Esophagus muscularis mucosa (tissue), 4 donors: ENCODE data around the gene PRSS56. TPM values are rescaled to one million over a fixed set of nuclear protein-coding genes. Genes with fewer than 3 reads are reported as not detected.

Experiments used
- DNase-seq: peaks from one replicate; pipeline ENCODE4 v3.0.0-alpha.2; 2017; ENCODE audit errors: extremely low spot score
- H3K27ac ChIP-seq, 4 donors: fragments of 200-600 bp; sonication (generic); replicated peaks in 1 of 4; 1 replicate in 3 of 4; 2 replicates in 1 of 4; pipeline ENCODE4 v1.5.1; 2016 to 2019; ENCODE audit warnings: mild to moderate bottlenecking in 1 of 4
- H3K27me3 ChIP-seq, 4 donors: fragments of 200-600 bp; sonication (generic); one replicate each; pipeline versions ENCODE4 v1.5.1 to v1.6.0; 2016 to 2019
- H3K36me3 ChIP-seq, 4 donors: fragments of 200-600 bp; sonication (generic); one replicate each; pipeline ENCODE4 v1.5.1; 2016 to 2019
- H3K4me1 ChIP-seq, 4 donors: fragments of 200-600 bp; sonication (generic); one replicate each; pipeline ENCODE4 v1.5.1; 2016 to 2019
- H3K4me3 ChIP-seq, 4 donors: fragments of 200-600 bp; sonication (generic); 1 replicate in 2 of 4; 2 replicates in 2 of 4; pipeline ENCODE4 v1.5.1; 2016 to 2019; ENCODE audit warnings: mild to moderate bottlenecking in 4 of 4, moderate library complexity in 1 of 4
- H3K9me3 ChIP-seq, 4 donors: fragments of 200-600 bp; sonication (generic); 1 replicate in 3 of 4; 2 replicates in 1 of 4; pipeline ENCODE4 v1.5.1; 2016 to 2019
- EP300 ChIP-seq: sonication (generic); formaldehyde crosslinking; IDR thresholded peaks from one replicate; pipeline ENCODE4 v1.6.1; 2017; ENCODE audit warnings: antibody characterized with exemption
- POLR2A ChIP-seq: fragments of 450-650 bp; IDR thresholded peaks from one replicate; pipeline ENCODE4 v1.6.1; 2017; ENCODE audit warnings: antibody characterized with exemption, moderate library complexity, mild to moderate bottlenecking, low read depth
- POLR2AphosphoS5 ChIP-seq, 2 donors: sonication (generic); formaldehyde crosslinking; IDR thresholded peaks; one replicate each; pipeline ENCODE4 v1.6.1; 2017; ENCODE audit warnings: antibody characterized with exemption in 2 of 2
- WGBS: methylation state at CpG from one replicate; pipeline ENCODE4 v1.1.5; 2018; 5-methylcytosine and 5-hydroxymethylcytosine counted together
- intact Hi-C: fragments of 100-400 bp; cut with DNase I; formaldehyde crosslinking; loops from one replicate; pipeline ENCODE4 v1.15.1; 2023
- total RNA-seq, 4 donors: library from RNA; depleted of rRNA; stranded (reverse); fragments of >200 nt; gene quantifications; one replicate each; pipeline versions ENCODE4 v1.1.0 to v1.2.1, GENCODE V29; 2016
- TF ChIP-seq, protein P1 (sequence below), 3 experiments: fragments of 200-600 bp in 2 of 3; fragments of 450-650 bp in 1 of 3; sonication (generic) in 2 of 3; IDR thresholded peaks; one replicate each; pipeline ENCODE4 v1.5.1; 2017 to 2019; ENCODE audit warnings: antibody characterized with exemption in 3 of 3, mild to moderate bottlenecking in 2 of 3, moderate library complexity in 1 of 3

PRSS56 gene
- total RNA-seq, 4 donors from 2014 or later = not detected

DNA sequence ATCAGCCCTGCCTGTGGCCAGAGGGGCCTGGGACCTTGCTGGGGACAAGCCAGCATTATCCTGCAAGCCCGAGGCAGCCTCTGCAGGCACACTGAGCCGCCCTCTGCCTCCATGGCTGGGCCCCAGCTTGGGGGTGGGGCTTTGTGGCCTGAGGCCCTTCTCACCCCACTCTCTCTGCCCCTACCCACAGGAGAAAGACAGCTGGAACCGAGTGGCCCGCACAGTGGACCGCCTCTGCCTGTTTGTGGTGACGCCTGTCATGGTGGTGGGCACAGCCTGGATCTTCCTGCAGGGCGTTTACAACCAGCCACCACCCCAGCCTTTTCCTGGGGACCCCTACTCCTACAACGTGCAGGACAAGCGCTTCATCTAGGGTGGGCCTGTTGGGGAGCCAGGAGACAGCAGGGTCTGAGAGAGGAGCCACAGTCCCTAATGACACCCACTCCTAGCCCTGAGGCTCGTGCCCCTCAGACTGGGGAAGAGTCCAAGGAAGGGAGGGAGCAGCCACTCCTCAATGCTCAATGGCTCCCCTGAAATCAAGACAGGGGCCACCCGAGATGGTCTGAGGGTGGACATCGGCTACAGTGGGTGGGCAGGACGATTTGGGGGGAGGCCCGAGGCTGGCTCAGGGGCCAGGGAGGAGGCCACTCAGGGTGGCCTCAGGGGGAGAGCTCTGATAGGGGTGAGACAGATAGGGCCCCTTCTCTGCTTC lies 14.9 kb downstream of the PRSS56 start:
- DNase-seq = no peak
- TF ChIP-seq POLR2AphosphoS5 (IDR thresholded peaks at IDR 0.05) = no peak
- TF ChIP-seq POLR2A = no peak
- TF ChIP-seq, protein P1, sequence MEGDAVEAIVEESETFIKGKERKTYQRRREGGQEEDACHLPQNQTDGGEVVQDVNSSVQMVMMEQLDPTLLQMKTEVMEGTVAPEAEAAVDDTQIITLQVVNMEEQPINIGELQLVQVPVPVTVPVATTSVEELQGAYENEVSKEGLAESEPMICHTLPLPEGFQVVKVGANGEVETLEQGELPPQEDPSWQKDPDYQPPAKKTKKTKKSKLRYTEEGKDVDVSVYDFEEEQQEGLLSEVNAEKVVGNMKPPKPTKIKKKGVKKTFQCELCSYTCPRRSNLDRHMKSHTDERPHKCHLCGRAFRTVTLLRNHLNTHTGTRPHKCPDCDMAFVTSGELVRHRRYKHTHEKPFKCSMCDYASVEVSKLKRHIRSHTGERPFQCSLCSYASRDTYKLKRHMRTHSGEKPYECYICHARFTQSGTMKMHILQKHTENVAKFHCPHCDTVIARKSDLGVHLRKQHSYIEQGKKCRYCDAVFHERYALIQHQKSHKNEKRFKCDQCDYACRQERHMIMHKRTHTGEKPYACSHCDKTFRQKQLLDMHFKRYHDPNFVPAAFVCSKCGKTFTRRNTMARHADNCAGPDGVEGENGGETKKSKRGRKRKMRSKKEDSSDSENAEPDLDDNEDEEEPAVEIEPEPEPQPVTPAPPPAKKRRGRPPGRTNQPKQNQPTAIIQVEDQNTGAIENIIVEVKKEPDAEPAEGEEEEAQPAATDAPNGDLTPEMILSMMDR (IDR thresholded peaks at IDR 0.05) = no peak
- no peak for TF ChIP-seq EP300
- H3K9me3 ChIP-seq = peaks cover 0 to 8% (median 7%) of the 10 kb centered on the region in 4 donors
- intact Hi-C loops = no loop called here
- H3K36me3 ChIP-seq = no peaks in the 10 kb centered on the region
- H3K27me3 ChIP-seq = peaks cover 0 to 73% (median 8%) of the 10 kb centered on the region in 4 donors
- H3K27ac ChIP-seq = no peak overlapping the region
- H3K4me3 ChIP-seq = no peak overlapping the region
- WGBS = 86% methylated on average over 8 of the region's 14 CpGs
- H3K4me1 ChIP-seq = no peaks in the 10 kb centered on the region

DNA sequence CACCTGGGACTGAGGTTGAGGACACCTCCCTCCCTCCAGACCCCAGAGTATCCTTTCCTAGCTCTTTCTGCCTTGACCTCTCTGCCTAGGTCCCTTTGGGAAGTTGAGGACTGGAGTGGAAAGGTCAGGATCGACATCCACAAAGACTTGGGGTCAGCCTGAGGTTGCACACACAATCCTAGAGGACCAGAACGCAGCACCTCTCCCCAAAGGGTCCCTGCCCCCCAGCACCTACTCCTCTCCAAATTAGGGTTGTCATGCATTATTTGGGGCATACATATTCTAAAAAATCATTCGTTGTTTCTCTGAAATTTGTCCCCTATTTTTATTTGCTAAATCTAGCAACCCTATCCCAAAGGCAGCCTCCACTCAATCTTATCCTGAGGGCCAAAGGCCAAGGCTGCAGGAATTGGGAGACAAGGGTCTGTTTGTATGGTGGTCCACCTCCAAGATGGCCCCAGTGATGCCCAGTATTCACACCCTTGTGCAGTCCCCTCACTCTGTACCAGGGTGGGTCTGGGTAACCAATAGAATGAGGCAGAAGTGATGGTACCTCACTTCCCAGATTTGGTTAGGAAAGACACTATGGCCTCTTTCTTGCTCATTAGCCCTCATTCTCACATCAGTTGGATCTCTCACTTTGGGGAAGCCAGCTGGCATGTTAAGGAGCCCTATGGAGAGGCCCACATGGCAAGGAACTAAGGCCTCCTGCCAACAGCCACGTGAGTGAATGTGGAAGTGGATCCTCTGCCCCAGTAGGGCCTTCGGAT lies 15.8 kb downstream of the PRSS56 start:
- Histone ChIP-seq H3K4me3 (no peak overlapping the region), H3K27ac (no peak overlapping the region), H3K27me3 (peaks cover 0 to 74% (median 8%) of the 10 kb centered on the region in 4 donors), H3K4me1 (no peaks in the 10 kb centered on the region), H3K9me3 (peaks cover 0 to 8% (median 7%) of the 10 kb centered on the region in 4 donors), H3K36me3 (no peaks in the 10 kb centered on the region)
- intact Hi-C loops = no loop called here
- DNase-seq = no peak
- 95% methylated on average over 5 of the region's 5 CpGs for WGBS
- TF ChIP-seq POLR2A = no peak
- TF ChIP-seq, protein P1 (IDR thresholded peaks at IDR 0.05) = no peak
- TF ChIP-seq POLR2AphosphoS5 (IDR thresholded peaks at IDR 0.05) = no peak
- TF ChIP-seq EP300 = no peak

GRCh38 chr2:232537079-232537478 lies 16.9 kb downstream of the PRSS56 start:
- Histone ChIP-seq H3K27me3 (peaks cover 0 to 76% (median 8%) of the 10 kb centered on the region in 4 donors), H3K9me3 (peaks cover 0 to 8% (median 7%) of the 10 kb centered on the region in 4 donors), H3K36me3 (no peaks in the 10 kb centered on the region), H3K27ac (no peak overlapping the region), H3K4me3 (no peak overlapping the region), H3K4me1 (no peaks in the 10 kb centered on the region)
- intact Hi-C loops = no loop called here
- 72% methylated on average over 4 of the region's 5 CpGs for WGBS
- no peak for DNase-seq
- TF ChIP-seq EP300 (no peak), POLR2AphosphoS5 (IDR thresholded peaks at IDR 0.05) (no peak)
- TF ChIP-seq, protein P1 (IDR thresholded peaks at IDR 0.05) = no peak

DNA sequence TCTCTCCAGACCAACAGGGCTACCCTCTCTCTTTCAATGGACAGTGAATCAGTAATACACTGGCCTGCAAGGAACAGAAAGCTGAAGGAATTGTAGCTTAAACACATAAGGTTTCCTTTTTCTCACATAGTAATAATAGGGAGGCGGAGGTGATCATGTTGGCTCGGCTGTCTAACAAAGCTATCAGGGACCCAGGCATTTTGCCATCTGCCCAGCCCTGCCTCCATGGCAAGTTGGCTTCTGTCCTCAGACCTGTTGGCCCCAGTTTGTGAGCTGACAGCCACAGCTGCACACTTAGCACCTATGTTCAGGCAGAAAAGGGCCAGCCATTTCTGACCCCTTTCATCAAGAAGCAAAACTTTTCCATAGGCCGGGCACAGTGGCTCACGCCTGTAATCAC lies 17.3 kb downstream of the PRSS56 start:
- intact Hi-C loops = no loop called here
- 90% methylated on average over 4 of the region's 4 CpGs for WGBS
- Histone ChIP-seq H3K27me3 (peaks cover 0 to 76% (median 8%) of the 10 kb centered on the region in 4 donors), H3K27ac (no peak overlapping the region), H3K9me3 (peaks cover 0 to 8% (median 7%) of the 10 kb centered on the region in 4 donors), H3K4me1 (no peaks in the 10 kb centered on the region), H3K36me3 (no peaks in the 10 kb centered on the region), H3K4me3 (no peak overlapping the region)
- DNase-seq = no peak
- TF ChIP-seq EP300 = no peak
- TF ChIP-seq POLR2AphosphoS5 (IDR thresholded peaks at IDR 0.05) = no peak
- TF ChIP-seq POLR2A = no peak
- TF ChIP-seq, protein P1 (IDR thresholded peaks at IDR 0.05) = no peak
